IPS-NIHi7 (cell line): ENCODE data around the gene APOC1.
"Not testable (repeated sequence)": the region's sequence is repeated elsewhere in the genome, so short reads cannot be mapped to it uniquely, and the experiment has no call there.

Experiments
- DNase-seq: peaks from one replicate; pipeline ENCODE4 v3.0.0; 2012; ENCODE audit warnings: mixed read lengths; ENCODE audit errors: extremely low spot score

Gene APOC1

GRCh38 chr19:44912854-44913253 is 1.6 kb upstream of the APOC1 start:
- DNase-seq, result no peak

GRCh38 chr19:44913512-44914432 is 636 bp upstream of the APOC1 start:
- not testable (repeated sequence) for DNase-seq

- DNase-seq, result no peak
Observed at GRCh38 chr19:44924243-44924725, 9.9 kb downstream of the APOC1 start.

- DNase-seq, result no peak
Observed at GRCh38 chr19:44925114-44925891, 10.9 kb downstream of the APOC1 start.

- DNase-seq, result not testable (repeated sequence)
Observed at GRCh38 chr19:44926245-44927077, 12.1 kb downstream of the APOC1 start.

- no peak for DNase-seq
Observed at GRCh38 chr19:44927746-44928145, 13.3 kb downstream of the APOC1 start.

GRCh38 chr19:44930088-44930487 is 15.7 kb downstream of the APOC1 start:
- no peak for DNase-seq

- no peak for DNase-seq
Observed at GRCh38 chr19:44931541-44931940, 17.1 kb downstream of the APOC1 start.

- DNase-seq, result no peak
Observed at GRCh38 chr19:44939668-44940067, 25.3 kb downstream of the APOC1 start.

GRCh38 chr19:44942067-44942571 is 27.7 kb downstream of the APOC1 start, which contains the start of gene APOC4:
APOC4 (plus strand) TSS chr19:44942237; CDS start chr19:44942278, 41 bp downstream.
- DNase-seq, result no peak

- no peak for DNase-seq
Observed at GRCh38 chr19:44943801-44944249, 29.4 kb downstream of the APOC1 start.

- DNase-seq, result no peak
Observed at GRCh38 chr19:44947041-44947581, 32.7 kb downstream of the APOC1 start.

GRCh38 chr19:44948237-44948636 is 33.8 kb downstream of the APOC1 start:
- DNase-seq, result no peak

- no peak for DNase-seq
Observed at GRCh38 chr19:44948763-44949374, 34.5 kb downstream of the APOC1 start.

- no peak for DNase-seq
Observed at GRCh38 chr19:44949550-44949949, 35.1 kb downstream of the APOC1 start.

- peak; percentile 84 for DNase-seq
Observed at GRCh38 chr19:44951179-44952159, 37.1 kb downstream of the APOC1 start.

GRCh38 chr19:44954278-44954648 is 39.9 kb downstream of the APOC1 start:
- no peak for DNase-seq

- peak; percentile 99 for DNase-seq
Observed at GRCh38 chr19:44954649-44955504, 40.5 kb downstream of the APOC1 start, which contains the start of gene CLPTM1. CLPTM1 (plus strand) TSS chr19:44955380; CDS start chr19:44955396, 16 bp downstream.
